Measurements from ENCODE around the gene ADAM11. TPM values are rescaled to one million over a fixed set of nuclear protein-coding genes. Genes with fewer than 3 reads are reported as not detected.

Gene ADAM11
- total RNA-seq, 1 donor from 2014 or later: 0.06 TPM

DNA sequence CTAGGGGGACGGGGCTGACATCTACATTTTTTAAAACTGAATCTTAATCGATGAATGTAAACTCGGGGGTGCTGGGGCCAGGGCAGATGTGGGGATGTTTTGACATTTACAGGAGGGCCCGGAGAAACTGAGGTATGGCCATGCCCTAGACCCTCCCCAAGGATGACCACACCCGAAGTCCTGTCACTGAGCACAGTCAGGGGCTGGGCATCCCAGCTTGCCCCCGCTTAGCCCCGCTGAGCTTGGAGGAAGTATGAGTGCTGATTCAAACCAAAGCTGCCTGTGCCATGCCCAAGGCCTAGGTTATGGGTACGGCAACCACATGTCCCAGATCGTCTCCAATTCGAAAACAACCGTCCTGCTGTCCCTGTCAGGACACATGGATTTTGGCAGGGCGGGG is 21.4 kb downstream of the ADAM11 start:
- TF ChIP-seq CTCF (conservative IDR thresholded peaks at IDR 0.05; ENCODE audit: low read depth, low read length): no peak
- DNase-seq (ENCODE audit: low read depth): no peak
- no peak overlapping the region for H3K4me3 ChIP-seq (ENCODE audit: low read depth, low read length)

- no peak overlapping the region for H3K4me3 ChIP-seq (ENCODE audit: low read depth, low read length)
- DNase-seq (ENCODE audit: low read depth): no peak
- TF ChIP-seq CTCF (conservative IDR thresholded peaks at IDR 0.05; ENCODE audit: low read depth, low read length): no peak
Observed at GRCh38 chr17:44780845-44781480, 22.2 kb downstream of the ADAM11 start.

DNA sequence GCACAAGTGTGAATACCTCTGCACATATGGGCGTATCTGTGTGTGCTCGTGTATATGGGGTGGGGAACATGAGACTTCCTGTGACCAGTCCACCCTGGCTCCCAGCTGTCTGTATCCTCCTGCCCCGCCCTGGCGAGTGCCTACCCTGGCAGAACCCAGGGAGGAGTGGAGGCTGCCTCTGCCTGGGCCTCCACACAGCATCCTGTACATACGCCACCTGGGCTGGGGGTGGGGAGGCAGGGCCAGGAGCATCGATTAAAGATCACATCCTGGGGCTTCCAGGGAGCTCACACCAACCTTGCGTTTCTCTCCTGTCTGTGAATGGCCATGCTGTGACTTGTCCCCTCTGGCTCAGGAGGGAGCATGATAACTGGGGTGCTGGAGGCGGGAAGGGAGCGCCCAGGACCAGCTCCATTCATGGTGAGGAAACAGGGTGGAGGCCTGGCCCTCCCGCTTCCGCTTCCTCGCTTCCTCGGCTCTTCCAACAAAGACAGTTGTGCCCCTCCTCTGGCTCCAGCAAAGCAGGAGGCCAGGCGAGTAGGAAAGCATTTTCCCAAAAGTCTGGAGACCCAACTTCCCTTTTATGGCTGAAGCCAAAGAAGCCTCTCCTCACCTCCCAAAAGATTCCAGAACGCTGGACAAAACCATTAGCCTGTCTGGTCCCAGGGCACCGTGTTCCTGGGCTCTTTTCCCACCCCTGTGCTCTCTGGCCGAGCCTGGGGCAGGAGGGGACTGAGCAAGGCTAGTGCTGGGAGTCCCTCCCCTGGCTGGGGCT is 22.9 kb downstream of the ADAM11 start:
- no peak for TF ChIP-seq CTCF (conservative IDR thresholded peaks at IDR 0.05; ENCODE audit: low read depth, low read length)
- no peak for DNase-seq (ENCODE audit: low read depth)
- no peak overlapping the region for H3K4me3 ChIP-seq (ENCODE audit: low read depth, low read length)

- TF ChIP-seq CTCF (conservative IDR thresholded peaks at IDR 0.05; ENCODE audit: low read depth, low read length): no peak
- H3K4me3 ChIP-seq (ENCODE audit: low read depth, low read length): no peak overlapping the region
- no peak for DNase-seq (ENCODE audit: low read depth)
Observed at GRCh38 chr17:44782326-44782850, 23.6 kb downstream of the ADAM11 start.

- DNase-seq (ENCODE audit: low read depth): no peak
- H3K4me3 ChIP-seq (ENCODE audit: low read depth, low read length): no peak overlapping the region
- no peak for TF ChIP-seq CTCF (conservative IDR thresholded peaks at IDR 0.05; ENCODE audit: low read depth, low read length)
Observed at GRCh38 chr17:44785921-44786320, 27.1 kb downstream of the ADAM11 start.

- TF ChIP-seq CTCF (conservative IDR thresholded peaks at IDR 0.05; ENCODE audit: low read depth, low read length): no peak
- H3K4me3 ChIP-seq (ENCODE audit: low read depth, low read length): no peak overlapping the region
- DNase-seq (ENCODE audit: low read depth): no peak
Observed at GRCh38 chr17:44786551-44787081, 27.8 kb downstream of the ADAM11 start.

Measured in epithelial cell of proximal tubule (primary cell).